ENCODE data around the gene ADAM12. TPM values are rescaled to one million over a fixed set of nuclear protein-coding genes. Genes with fewer than 3 reads are reported as not detected.

The ADAM12 gene
- total and polyA plus RNA-seq, 7 donors = 0.01 to 3.3 (median 0.24) TPM; not detected in 2

- intact Hi-C loops (cut with DNase I) = no loop called here
- H3K4me1 ChIP-seq = no peaks in the 10 kb centered on the region
- H3K9me3 ChIP-seq = no peaks in the 10 kb centered on the region
- 85 to 91% (median 86%) methylated on average over 7 of the region's 7 CpGs for WGBS, 3 donors
- H3K27ac ChIP-seq = no peak overlapping the region
- peaks cover 0 to 2% (median 0%) of the 10 kb centered on the region in 3 donors for H3K27me3 ChIP-seq (ENCODE audit: insufficient read depth in 3 of 3, low read length in 2 of 3)
- DNase-seq (no peak), ATAC-seq (no peak)
- TF ChIP-seq CTCF (IDR thresholded peaks at IDR 0.05) = no peak
- no peaks in the 10 kb centered on the region for H3K36me3 ChIP-seq (ENCODE audit: insufficient read depth in 1 of 2, low read depth in 1 of 2)
- H3K4me3 ChIP-seq = no peak overlapping the region
Measured at GRCh38 chr10:126432507-126432906, 44.2 kb upstream of the ADAM12 start.

GRCh38 chr10:126431816-126432215 is 43.5 kb upstream of the ADAM12 start:
- Histone ChIP-seq H3K4me3 (no peak overlapping the region), H3K9me3 (no peaks in the 10 kb centered on the region), H3K27ac (no peak overlapping the region), H3K4me1 (no peaks in the 10 kb centered on the region), H3K27me3 (ENCODE audit: insufficient read depth in 3 of 3, low read length in 2 of 3) (peaks cover 0 to 2% (median 0%) of the 10 kb centered on the region in 3 donors), H3K36me3 (ENCODE audit: insufficient read depth in 1 of 2, low read depth in 1 of 2) (no peaks in the 10 kb centered on the region)
- WGBS, 3 donors = 74 to 81% (median 76%) methylated on average over 2 of the region's 2 CpGs
- intact Hi-C loops (cut with DNase I) = no loop called here
- ATAC-seq (no peak), DNase-seq (no peak)
- TF ChIP-seq CTCF (IDR thresholded peaks at IDR 0.05) = no peak

GRCh38 chr10:126430512-126430911 is 42.2 kb upstream of the ADAM12 start:
- intact Hi-C loops (cut with DNase I) = no loop called here
- no peak for TF ChIP-seq CTCF (IDR thresholded peaks at IDR 0.05)
- ATAC-seq (no peak), DNase-seq (no peak)
- Histone ChIP-seq H3K9me3 (no peaks in the 10 kb centered on the region), H3K27me3 (ENCODE audit: insufficient read depth in 3 of 3, low read length in 2 of 3) (peaks cover 0 to 2% (median 0%) of the 10 kb centered on the region in 3 donors), H3K27ac (no peak overlapping the region), H3K4me1 (no peaks in the 10 kb centered on the region), H3K36me3 (ENCODE audit: insufficient read depth in 1 of 2, low read depth in 1 of 2) (no peaks in the 10 kb centered on the region), H3K4me3 (no peak overlapping the region)
- WGBS, 3 donors = 73 to 80% (median 77%) methylated on average over 2 of the region's 2 CpGs

- WGBS, 3 donors = 92 to 98% (median 93%) methylated on average over 4 of the region's 4 CpGs
- no peak for TF ChIP-seq CTCF (IDR thresholded peaks at IDR 0.05)
- no peaks in the 10 kb centered on the region for H3K36me3 ChIP-seq (ENCODE audit: insufficient read depth in 1 of 2, low read depth in 1 of 2)
- ATAC-seq = no peak
- no peak overlapping the region for H3K4me3 ChIP-seq
- H3K27ac ChIP-seq = no peak overlapping the region
- intact Hi-C loops (cut with DNase I) = no loop called here
- peaks cover 0 to 2% (median 0%) of the 10 kb centered on the region in 3 donors for H3K27me3 ChIP-seq (ENCODE audit: insufficient read depth in 3 of 3, low read length in 2 of 3)
- H3K9me3 ChIP-seq = no peaks in the 10 kb centered on the region
- no peaks in the 10 kb centered on the region for H3K4me1 ChIP-seq
- DNase-seq = no peak
Measured at GRCh38 chr10:126429275-126429674, 41.0 kb upstream of the ADAM12 start.

GRCh38 chr10:126425489-126426065 is 37.3 kb upstream of the ADAM12 start:
- H3K4me1 ChIP-seq = no peaks in the 10 kb centered on the region
- WGBS, 3 donors = 65 to 71% (median 70%) methylated on average over 8 of the region's 8 CpGs
- TF ChIP-seq CTCF (IDR thresholded peaks at IDR 0.05) = no peak
- H3K4me3 ChIP-seq = no peak overlapping the region
- ATAC-seq = no peak
- H3K27ac ChIP-seq = no peak overlapping the region
- peaks cover 10% of the 10 kb centered on the region for H3K9me3 ChIP-seq
- no peaks in the 10 kb centered on the region for H3K27me3 ChIP-seq (ENCODE audit: insufficient read depth in 3 of 3, low read length in 2 of 3)
- H3K36me3 ChIP-seq (ENCODE audit: insufficient read depth in 1 of 2, low read depth in 1 of 2) = no peaks in the 10 kb centered on the region
- intact Hi-C loops (cut with DNase I) = no loop called here
- no peak for DNase-seq
